Osteoblast (primary cell): ENCODE data around the gene KIAA1671. TPM values are rescaled to one million over a fixed set of nuclear protein-coding genes. Genes with fewer than 3 reads are reported as not detected.
"Not testable (repeated sequence)": the region's sequence is repeated elsewhere in the genome, so short reads cannot be mapped to it uniquely, and the experiment has no call there.

ENCODE experiments used
- DNase-seq: peaks from one replicate; pipeline ENCODE4 v3.0.0; 2011; ENCODE audit warnings: low spot score, mixed read lengths; ENCODE audit not compliant: insufficient read length; ENCODE audit errors: missing footprints
- H2AFZ ChIP-seq: 2 replicates; pipeline ENCODE4 v1.6.0; 2011; ENCODE audit warnings: mild to moderate bottlenecking, low read length
- H3K27ac ChIP-seq: 2 replicates; pipeline ENCODE4 v1.5.1; 2011; ENCODE audit warnings: mild to moderate bottlenecking, low read depth, low read length, moderate library complexity
- H3K27me3 ChIP-seq: 2 replicates; pipeline ENCODE4 v1.6.0; 2012; ENCODE audit warnings: mild to moderate bottlenecking, control low read depth, inconsistent platforms, low read length, moderate library complexity; ENCODE audit not compliant: insufficient read depth
- H3K36me3 ChIP-seq: 2 replicates; pipeline ENCODE4 v1.5.1; 2011; ENCODE audit warnings: mild to moderate bottlenecking, low read length, control low read depth, moderate library complexity; ENCODE audit not compliant: insufficient read depth
- H3K4me1 ChIP-seq: 2 replicates; pipeline ENCODE4 v1.5.1; 2011; ENCODE audit warnings: mild to moderate bottlenecking, low read length, control low read depth, moderate library complexity; ENCODE audit not compliant: insufficient read depth
- H3K4me2 ChIP-seq: 2 replicates; pipeline ENCODE4 v1.6.0; 2011; ENCODE audit warnings: mild to moderate bottlenecking, low read length; ENCODE audit not compliant: insufficient read depth
- H3K4me3 ChIP-seq: fragments of 200-600 bp; sonication (generic); 3 replicates; pipeline ENCODE4 v1.5.1; 2012; ENCODE audit warnings: mild to moderate bottlenecking, low read length, inconsistent platforms; ENCODE audit not compliant: insufficient read depth
- H3K79me2 ChIP-seq: 2 replicates; pipeline ENCODE4 v1.6.0; 2012; ENCODE audit warnings: mild to moderate bottlenecking, low read length, control low read depth, inconsistent platforms; ENCODE audit not compliant: insufficient read depth
- H3K9me3 ChIP-seq: 2 replicates; pipeline ENCODE4 v1.5.1; 2011; ENCODE audit warnings: low read depth, low read length, control low read depth
- H4K20me1 ChIP-seq: 2 replicates; pipeline ENCODE4 v1.6.0; 2012; ENCODE audit warnings: mild to moderate bottlenecking, low read length, control low read depth; ENCODE audit not compliant: insufficient read depth
- CTCF ChIP-seq: IDR thresholded peaks from 2 replicates; pipeline ENCODE4 v1.5.1; 2011; ENCODE audit warnings: mild to moderate bottlenecking, low read depth, low read length, moderate library complexity; ENCODE audit errors: extremely low read depth
- total RNA-seq: library from RNA; depleted of rRNA; stranded (reverse); fragments of >200 nt; gene quantifications from 2 replicates; pipeline ENCODE4 v1.2.3, GENCODE V29; 2012

KIAA1671 gene
- total RNA-seq, 1 donor, result 16.6 TPM

DNA sequence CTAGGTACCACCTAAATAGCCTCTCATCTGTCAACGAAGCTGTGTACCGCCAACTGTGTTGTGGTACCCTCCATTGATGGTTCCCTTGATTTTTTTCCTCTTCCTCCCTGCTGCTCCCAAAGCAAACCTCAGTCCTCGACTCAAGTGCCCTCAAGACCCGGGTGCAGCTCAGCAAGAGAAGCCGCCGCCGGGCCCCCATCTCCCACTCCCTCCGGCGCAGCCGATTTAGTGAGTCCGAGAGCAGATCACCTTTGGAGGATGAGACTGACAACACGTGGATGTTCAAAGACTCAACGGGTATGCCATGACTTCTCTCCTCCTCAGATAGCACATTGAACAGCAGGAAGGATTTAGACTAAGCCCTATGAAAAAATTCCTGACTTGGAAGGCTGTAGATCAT, 224.7 kb downstream of the KIAA1671 start:
- Histone ChIP-seq H3K27me3 (no peaks in the 10 kb centered on the region), H3K4me3 (no peak overlapping the region), H3K9me3 (peaks cover 4% of the 10 kb centered on the region), H3K36me3 (peaks cover 5% of the 10 kb centered on the region), H3K79me2 (no peaks in the 10 kb centered on the region), H4K20me1 (no peaks in the 10 kb centered on the region), H3K27ac (no peak overlapping the region), H3K4me2 (no peak overlapping the region), H2AFZ (no peak overlapping the region), H3K4me1 (peaks cover 7% of the 10 kb centered on the region)
- no peak for TF ChIP-seq CTCF
- DNase-seq, result no peak

GRCh38 chr22:25177895-25178294, 225.4 kb downstream of the KIAA1671 start:
- no peak overlapping the region for H3K4me3 ChIP-seq
- no peaks in the 10 kb centered on the region for H3K27me3 ChIP-seq
- no peak overlapping the region for H3K4me2 ChIP-seq
- no peak overlapping the region for H3K27ac ChIP-seq
- H2AFZ ChIP-seq, result no peak overlapping the region
- no peak for DNase-seq
- H3K9me3 ChIP-seq, result peaks cover 4% of the 10 kb centered on the region
- peaks cover 7% of the 10 kb centered on the region for H3K4me1 ChIP-seq
- TF ChIP-seq CTCF, result no peak
- no peaks in the 10 kb centered on the region for H3K79me2 ChIP-seq
- peaks cover 5% of the 10 kb centered on the region for H3K36me3 ChIP-seq
- no peaks in the 10 kb centered on the region for H4K20me1 ChIP-seq

GRCh38 chr22:25178348-25178747, 225.8 kb downstream of the KIAA1671 start:
- H3K36me3 ChIP-seq, H2AFZ ChIP-seq, H3K9me3 ChIP-seq, H3K4me1 ChIP-seq, H3K4me3 ChIP-seq, H4K20me1 ChIP-seq, DNase-seq, H3K4me2 ChIP-seq, H3K27ac ChIP-seq, H3K27me3 ChIP-seq, H3K79me2 ChIP-seq: not testable (repeated sequence)

- H2AFZ ChIP-seq, H3K4me2 ChIP-seq, H3K79me2 ChIP-seq, H3K9me3 ChIP-seq, H3K27ac ChIP-seq, H3K36me3 ChIP-seq, H3K4me1 ChIP-seq, H4K20me1 ChIP-seq, DNase-seq, H3K4me3 ChIP-seq, H3K27me3 ChIP-seq: not testable (repeated sequence)
Observed at GRCh38 chr22:25178869-25179631, 226.5 kb downstream of the KIAA1671 start.
